ENCODE data around the gene GIGYF2. TPM values are rescaled to one million over a fixed set of nuclear protein-coding genes. Genes with fewer than 3 reads are reported as not detected.

Gene GIGYF2
- polyA plus RNA-seq, 1 donor (not counting 4 experiments of a cell fraction or from before 2014, with no cell fraction given), result 35.5 TPM

GRCh38 chr2:232667989-232668583 is 29.0 kb upstream of the GIGYF2 start:
- H2AFZ ChIP-seq (ENCODE audit: control insufficient read depth, low read length), result no peak overlapping the region
- no peak for DNase-seq (ENCODE audit: low read depth, low spot score)

GRCh38 chr2:232668805-232669444 is 28.2 kb upstream of the GIGYF2 start:
- H3K9me3 ChIP-seq (ENCODE audit: control insufficient read depth, low read depth, low read length), result no peaks in the 10 kb centered on the region
- H2AFZ ChIP-seq (ENCODE audit: control insufficient read depth, low read length), result no peak overlapping the region
- H3K27ac ChIP-seq (ENCODE audit: control insufficient read depth, insufficient read depth, low read length), result no peak overlapping the region
- no peaks in the 10 kb centered on the region for H4K20me1 ChIP-seq (ENCODE audit: control insufficient read depth, extremely low read depth, insufficient read depth, low read length)
- dilution Hi-C loops (cut with MboI; ENCODE audit: extremely low pct_ligation_motif_present, low sequenced_read_pairs), result no loop called here
- H3K9ac ChIP-seq (ENCODE audit: control insufficient read depth, extremely low read depth, insufficient read depth, low read length), result no peak overlapping the region
- H3K79me2 ChIP-seq (ENCODE audit: control insufficient read depth, insufficient read depth, low read length), result no peaks in the 10 kb centered on the region
- no peaks in the 10 kb centered on the region for H3K4me1 ChIP-seq (ENCODE audit: control insufficient read depth, extremely low read depth, insufficient read depth, low read length)
- DNase-seq (ENCODE audit: low read depth, low spot score), result no peak
- TF ChIP-seq CTCF (optimal IDR thresholded peaks at IDR 0.05 in 1 of 3, IDR thresholded peaks at IDR 0.05 in 1 of 3, conservative IDR thresholded peaks at IDR 0.05 in 1 of 3; ENCODE audit: extremely low read depth in 1 of 3, insufficient read depth in 2 of 3, low read length in 3 of 3), result peak in 2 of 3 experiments; percentile 34 to 37
- no peak for TF ChIP-seq EZH2 (IDR thresholded peaks at IDR 0.05; ENCODE audit: low read length)
- no peak for FAIRE-seq
- no peak overlapping the region for H3K4me3 ChIP-seq (ENCODE audit: control insufficient read depth in 2 of 3, extremely low read depth in 1 of 3, insufficient read depth in 2 of 3, low read depth in 1 of 3, low read length in 3 of 3)
- H3K9me1 ChIP-seq (ENCODE audit: control insufficient read depth, extremely low read depth, insufficient read depth, low read length), result no peaks in the 10 kb centered on the region
- no peaks in the 10 kb centered on the region for H3K27me3 ChIP-seq (ENCODE audit: control insufficient read depth, extremely low read depth, insufficient read depth, low read length)
- H3K36me3 ChIP-seq (ENCODE audit: control insufficient read depth in 2 of 2, extremely low read depth in 1 of 2, insufficient read depth in 2 of 2, low read length in 2 of 2), result no peaks in the 10 kb centered on the region
- H3K4me2 ChIP-seq (ENCODE audit: control insufficient read depth, extremely low read depth, insufficient read depth, low read depth, low read length), result no peak overlapping the region

More at GRCh38 chr2:232667989-232668583, 29.0 kb upstream of the GIGYF2 start:
- no peaks in the 10 kb centered on the region for H3K9me3 ChIP-seq (ENCODE audit: control insufficient read depth, low read depth, low read length)
- no peaks in the 10 kb centered on the region for H3K36me3 ChIP-seq (ENCODE audit: control insufficient read depth in 2 of 2, extremely low read depth in 1 of 2, insufficient read depth in 2 of 2, low read length in 2 of 2)
- no peak overlapping the region for H3K4me3 ChIP-seq (ENCODE audit: control insufficient read depth in 2 of 3, extremely low read depth in 1 of 3, insufficient read depth in 2 of 3, low read depth in 1 of 3, low read length in 3 of 3)
- no peaks in the 10 kb centered on the region for H3K9me1 ChIP-seq (ENCODE audit: control insufficient read depth, extremely low read depth, insufficient read depth, low read length)
- no peak for FAIRE-seq
- H3K4me2 ChIP-seq (ENCODE audit: control insufficient read depth, extremely low read depth, insufficient read depth, low read depth, low read length), result no peak overlapping the region
- no peak overlapping the region for H3K27ac ChIP-seq (ENCODE audit: control insufficient read depth, insufficient read depth, low read length)
- no peaks in the 10 kb centered on the region for H3K4me1 ChIP-seq (ENCODE audit: control insufficient read depth, extremely low read depth, insufficient read depth, low read length)
- no peaks in the 10 kb centered on the region for H3K79me2 ChIP-seq (ENCODE audit: control insufficient read depth, insufficient read depth, low read length)
- H3K9ac ChIP-seq (ENCODE audit: control insufficient read depth, extremely low read depth, insufficient read depth, low read length), result no peak overlapping the region
- H4K20me1 ChIP-seq (ENCODE audit: control insufficient read depth, extremely low read depth, insufficient read depth, low read length), result no peaks in the 10 kb centered on the region
- H3K27me3 ChIP-seq (ENCODE audit: control insufficient read depth, extremely low read depth, insufficient read depth, low read length), result no peaks in the 10 kb centered on the region
- TF ChIP-seq CTCF (optimal IDR thresholded peaks at IDR 0.05 in 1 of 3, IDR thresholded peaks at IDR 0.05 in 1 of 3, conservative IDR thresholded peaks at IDR 0.05 in 1 of 3; ENCODE audit: extremely low read depth in 1 of 3, insufficient read depth in 2 of 3, low read length in 3 of 3) (no peak), EZH2 (IDR thresholded peaks at IDR 0.05; ENCODE audit: low read length) (no peak)
- dilution Hi-C loops (cut with MboI; ENCODE audit: extremely low pct_ligation_motif_present, low sequenced_read_pairs), result no loop called here
